Astrocyte (in vitro differentiated cells and primary cell): Measurements from ENCODE around the gene DAZAP2. TPM values are rescaled to one million over a fixed set of nuclear protein-coding genes. Genes with fewer than 3 reads are reported as not detected.

Source experiments
- DNase-seq: peaks from one replicate; pipeline ENCODE4 v3.0.0-alpha.2; 2010; ENCODE audit warnings: low read depth
- FAIRE-seq: peaks from 2 replicates; lab custom pipeline; 2011; peaks lifted over from hg19 to GRCh38; lab: Jason Lieb, UNC
- H2AFZ ChIP-seq: 2 replicates; pipeline ENCODE4 v1.6.0; 2012; ENCODE audit warnings: low read depth, low read length, inconsistent platforms
- H3K27ac ChIP-seq: 2 replicates; pipeline ENCODE4 v1.5.1; 2011; ENCODE audit warnings: low read depth, low read length, inconsistent platforms
- H3K27me3 ChIP-seq: 2 replicates; pipeline ENCODE4 v1.6.0; 2011; ENCODE audit warnings: low read length, inconsistent platforms; ENCODE audit not compliant: insufficient read depth
- H3K36me3 ChIP-seq: 2 replicates; pipeline ENCODE4 v1.5.1; 2011; ENCODE audit warnings: low read length, inconsistent platforms; ENCODE audit not compliant: insufficient read depth
- H3K4me1 ChIP-seq: 2 replicates; pipeline ENCODE4 v1.5.1; 2011; ENCODE audit warnings: low read length, inconsistent platforms; ENCODE audit not compliant: insufficient read depth
- H3K4me2 ChIP-seq: 2 replicates; pipeline ENCODE4 v1.6.0; 2012; ENCODE audit warnings: low read length, inconsistent platforms
- H3K4me3 ChIP-seq: 2 replicates; pipeline ENCODE4 v1.5.1; 2011; ENCODE audit warnings: low read depth, mild to moderate bottlenecking, low read length, inconsistent platforms; ENCODE audit not compliant: insufficient read depth
- H3K79me2 ChIP-seq: 2 replicates; pipeline ENCODE4 v1.6.0; 2012; ENCODE audit warnings: mild to moderate bottlenecking, low read length, inconsistent platforms; ENCODE audit not compliant: insufficient read depth
- H3K9ac ChIP-seq: 2 replicates; pipeline ENCODE4 v1.6.0; 2012; ENCODE audit warnings: mild to moderate bottlenecking, low read length, inconsistent platforms
- H3K9me3 ChIP-seq: 2 replicates; pipeline ENCODE4 v1.5.1; 2012; ENCODE audit warnings: low read depth, mild to moderate bottlenecking, low read length, inconsistent platforms; ENCODE audit not compliant: insufficient read depth
- H4K20me1 ChIP-seq: 2 replicates; pipeline ENCODE4 v1.6.0; 2012; ENCODE audit warnings: low read length, inconsistent platforms; ENCODE audit not compliant: insufficient read depth
- H3K27ac Mint-ChIP-seq: one replicate; pipeline ENCODE4 v1.8.0; 2021; ENCODE audit warnings: mild to moderate bottlenecking, mixed read lengths; ENCODE audit not compliant: unreplicated experiment
- H3K27me3 Mint-ChIP-seq: one replicate; pipeline ENCODE4 v1.8.0; 2021; ENCODE audit warnings: low read depth, mixed read lengths; ENCODE audit not compliant: unreplicated experiment
- H3K36me3 Mint-ChIP-seq: one replicate; pipeline ENCODE4 v1.8.0; 2021; ENCODE audit warnings: low read depth, mixed read lengths; ENCODE audit not compliant: unreplicated experiment
- H3K4me1 Mint-ChIP-seq: one replicate; pipeline ENCODE4 v1.8.0; 2021; ENCODE audit warnings: low read depth, mixed read lengths; ENCODE audit not compliant: unreplicated experiment
- H3K4me3 Mint-ChIP-seq: one replicate; pipeline ENCODE4 v1.8.0; 2021; ENCODE audit warnings: mild to moderate bottlenecking, moderate library complexity, mixed read lengths; ENCODE audit not compliant: unreplicated experiment
- H3K9me3 Mint-ChIP-seq: one replicate; pipeline ENCODE4 v1.8.0; 2021; ENCODE audit warnings: mild to moderate bottlenecking, mixed read lengths; ENCODE audit not compliant: unreplicated experiment
- EZH2 ChIP-seq: IDR thresholded peaks from 2 replicates; pipeline ENCODE4 v1.6.1; 2012; ENCODE audit warnings: mild to moderate bottlenecking, low read length, inconsistent platforms; ENCODE audit not compliant: insufficient read depth
- total RNA-seq: library from RNA; stranded (reverse); gene quantifications from 2 replicates; pipeline ENCODE4 v1.2.1, GENCODE V29; 2021
- TF ChIP-seq, protein P1 (sequence below): IDR thresholded peaks from 2 replicates; pipeline ENCODE4 v1.5.1; 2011; ENCODE audit warnings: low read depth, mild to moderate bottlenecking, inconsistent platforms, low read length, moderate library complexity; ENCODE audit not compliant: insufficient read depth

The DAZAP2 gene
- total RNA-seq, 1 donor from 2014 or later: 92.8 TPM

DNA sequence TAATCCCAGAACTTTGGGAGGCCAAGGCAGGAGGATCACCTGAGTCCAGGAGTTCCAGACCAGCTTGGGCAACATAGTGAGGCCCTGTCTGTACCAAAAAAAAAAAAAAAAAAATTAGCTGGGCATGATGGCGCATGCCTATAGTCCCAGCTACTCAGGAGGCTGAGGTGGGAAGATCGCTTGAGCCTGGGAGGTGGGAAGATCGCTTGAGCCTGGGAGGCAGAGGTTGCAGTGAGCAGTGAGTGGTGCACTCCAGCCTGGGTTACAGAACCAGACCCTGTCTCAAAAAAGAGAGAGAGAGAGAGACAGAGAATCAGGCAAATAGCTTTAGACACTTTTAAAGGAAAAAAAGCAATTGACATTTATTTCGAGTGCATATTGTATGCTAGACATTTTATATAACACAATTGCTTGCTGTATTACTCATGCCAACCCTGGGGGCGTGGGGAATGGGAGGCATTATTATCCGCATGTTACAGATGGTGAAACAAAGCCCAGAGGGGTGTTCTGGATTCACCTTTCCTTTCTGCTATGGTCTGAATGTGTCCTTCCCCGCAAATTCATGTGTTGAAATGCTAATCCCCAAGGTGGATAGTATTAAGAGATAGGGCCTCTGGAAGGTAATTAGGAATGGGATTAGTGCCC lies 30.5 kb upstream of the DAZAP2 start:
- FAIRE-seq: no peak
- H3K79me2 ChIP-seq: no peaks in the 10 kb centered on the region
- no peaks in the 10 kb centered on the region for H3K9me3 Mint-ChIP-seq
- no peak overlapping the region for H3K27ac ChIP-seq
- DNase-seq: no peak
- H3K4me1 ChIP-seq: no peaks in the 10 kb centered on the region
- no peaks in the 10 kb centered on the region for H3K4me1 Mint-ChIP-seq
- no peak overlapping the region for H3K4me3 ChIP-seq
- H3K27me3 Mint-ChIP-seq: no peaks in the 10 kb centered on the region
- no peaks in the 10 kb centered on the region for H4K20me1 ChIP-seq
- H3K27me3 ChIP-seq: no peaks in the 10 kb centered on the region
- no peaks in the 10 kb centered on the region for H3K9me3 ChIP-seq
- peaks cover 2% of the 10 kb centered on the region for H3K36me3 Mint-ChIP-seq
- no peak overlapping the region for H3K4me2 ChIP-seq
- H3K36me3 ChIP-seq: no peaks in the 10 kb centered on the region
- no peak for TF ChIP-seq EZH2
- TF ChIP-seq, protein P1, sequence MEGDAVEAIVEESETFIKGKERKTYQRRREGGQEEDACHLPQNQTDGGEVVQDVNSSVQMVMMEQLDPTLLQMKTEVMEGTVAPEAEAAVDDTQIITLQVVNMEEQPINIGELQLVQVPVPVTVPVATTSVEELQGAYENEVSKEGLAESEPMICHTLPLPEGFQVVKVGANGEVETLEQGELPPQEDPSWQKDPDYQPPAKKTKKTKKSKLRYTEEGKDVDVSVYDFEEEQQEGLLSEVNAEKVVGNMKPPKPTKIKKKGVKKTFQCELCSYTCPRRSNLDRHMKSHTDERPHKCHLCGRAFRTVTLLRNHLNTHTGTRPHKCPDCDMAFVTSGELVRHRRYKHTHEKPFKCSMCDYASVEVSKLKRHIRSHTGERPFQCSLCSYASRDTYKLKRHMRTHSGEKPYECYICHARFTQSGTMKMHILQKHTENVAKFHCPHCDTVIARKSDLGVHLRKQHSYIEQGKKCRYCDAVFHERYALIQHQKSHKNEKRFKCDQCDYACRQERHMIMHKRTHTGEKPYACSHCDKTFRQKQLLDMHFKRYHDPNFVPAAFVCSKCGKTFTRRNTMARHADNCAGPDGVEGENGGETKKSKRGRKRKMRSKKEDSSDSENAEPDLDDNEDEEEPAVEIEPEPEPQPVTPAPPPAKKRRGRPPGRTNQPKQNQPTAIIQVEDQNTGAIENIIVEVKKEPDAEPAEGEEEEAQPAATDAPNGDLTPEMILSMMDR: no peak
- no peak overlapping the region for H3K9ac ChIP-seq
- no peak overlapping the region for H3K4me3 Mint-ChIP-seq
- no peak overlapping the region for H3K27ac Mint-ChIP-seq
- no peak overlapping the region for H2AFZ ChIP-seq

- no peaks in the 10 kb centered on the region for H3K4me1 Mint-ChIP-seq
- no peaks in the 10 kb centered on the region for H3K79me2 ChIP-seq
- FAIRE-seq (no peak), DNase-seq (no peak)
- no peaks in the 10 kb centered on the region for H3K4me1 ChIP-seq
- no peak overlapping the region for H3K4me2 ChIP-seq
- H4K20me1 ChIP-seq: no peaks in the 10 kb centered on the region
- H3K27me3 ChIP-seq: no peaks in the 10 kb centered on the region
- H3K36me3 ChIP-seq: no peaks in the 10 kb centered on the region
- no peaks in the 10 kb centered on the region for H3K9me3 Mint-ChIP-seq
- no peak for TF ChIP-seq EZH2
- TF ChIP-seq, protein P1: no peak
- H3K4me3 Mint-ChIP-seq: no peak overlapping the region
- H3K36me3 Mint-ChIP-seq: peaks cover 2% of the 10 kb centered on the region
- no peak overlapping the region for H3K27ac ChIP-seq
- H3K27ac Mint-ChIP-seq: no peak overlapping the region
- H3K27me3 Mint-ChIP-seq: no peaks in the 10 kb centered on the region
- no peak overlapping the region for H2AFZ ChIP-seq
- no peak overlapping the region for H3K9ac ChIP-seq
- no peak overlapping the region for H3K4me3 ChIP-seq
- H3K9me3 ChIP-seq: no peaks in the 10 kb centered on the region
Measured at GRCh38 chr12:51209259-51209658, 29.4 kb upstream of the DAZAP2 start.

DNA sequence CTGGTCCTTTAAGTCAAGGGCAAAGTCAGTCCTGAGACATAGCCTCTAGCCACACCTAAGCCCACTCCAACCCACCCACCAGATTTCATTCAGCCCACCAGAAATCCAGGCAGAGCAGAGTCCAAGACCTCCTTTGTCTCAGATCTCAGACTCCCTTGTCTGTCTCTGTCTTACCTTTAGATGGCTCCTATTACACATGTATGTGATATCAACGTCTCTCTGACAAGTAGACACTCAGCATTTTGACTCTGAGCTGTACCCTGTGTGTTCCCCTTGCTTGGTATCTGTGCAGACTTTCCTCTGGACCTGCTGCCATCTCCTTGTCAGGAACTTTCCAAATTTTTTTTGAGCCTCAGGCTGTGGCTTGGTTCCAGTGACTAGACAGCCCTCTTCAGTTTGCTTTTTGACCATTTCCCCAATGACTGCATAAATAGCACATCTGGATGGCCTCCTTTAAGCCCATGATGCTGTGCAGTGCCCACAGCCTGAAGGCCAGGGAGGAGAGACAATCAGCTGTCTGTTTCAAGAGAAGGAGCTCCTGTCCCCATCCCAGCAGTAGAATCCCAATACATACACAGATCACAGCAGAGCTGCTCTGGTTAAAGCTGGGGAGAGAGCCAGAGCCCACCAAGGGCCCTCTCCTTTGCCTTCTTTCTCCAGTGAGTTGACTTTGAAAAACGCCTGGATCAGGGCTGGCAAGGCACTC lies 27.8 kb upstream of the DAZAP2 start:
- no peak overlapping the region for H3K27ac Mint-ChIP-seq
- FAIRE-seq (no peak), DNase-seq (no peak)
- Histone ChIP-seq H3K36me3 (no peaks in the 10 kb centered on the region), H3K4me1 (no peaks in the 10 kb centered on the region), H2AFZ (no peak overlapping the region), H3K4me2 (no peak overlapping the region), H3K9ac (no peak overlapping the region), H3K27ac (no peak overlapping the region), H3K27me3 (no peaks in the 10 kb centered on the region), H3K79me2 (peaks cover 4% of the 10 kb centered on the region), H4K20me1 (no peaks in the 10 kb centered on the region), H3K4me3 (no peak overlapping the region), H3K9me3 (no peaks in the 10 kb centered on the region)
- H3K4me1 Mint-ChIP-seq: no peaks in the 10 kb centered on the region
- H3K9me3 Mint-ChIP-seq: no peaks in the 10 kb centered on the region
- H3K27me3 Mint-ChIP-seq: no peaks in the 10 kb centered on the region
- no peak for TF ChIP-seq EZH2
- TF ChIP-seq, protein P1: no peak
- peaks cover 2% of the 10 kb centered on the region for H3K36me3 Mint-ChIP-seq
- H3K4me3 Mint-ChIP-seq: no peak overlapping the region
